GM12878 (cell line): ENCODE data around the gene PSMC3IP. TPM values are rescaled to one million over a fixed set of nuclear protein-coding genes. Genes with fewer than 3 reads are reported as not detected.

ENCODE experiments used
- BCL3 ChIP-seq: IDR thresholded peaks from 2 replicates; pipeline ENCODE4 v1.6.1; 2011; ENCODE audit warnings: borderline replicate concordance, low read depth, mild to moderate bottlenecking, moderate library complexity, low read length; ENCODE audit not compliant: insufficient read depth, poor library complexity, severe bottlenecking
- CUX1 ChIP-seq: IDR thresholded peaks from 2 replicates; pipeline ENCODE4 v1.6.1; 2012; ENCODE audit warnings: improper control_type of control experiment, low read depth, low read length; ENCODE audit not compliant: insufficient replicate concordance
- EP300 ChIP-seq, 2 experiments: fragments of 150-350 bp in 1 of 2; IDR thresholded peaks; 2 replicates each; pipeline ENCODE4 v1.6.1; 2011 to 2012; ENCODE audit warnings: low read depth in 2 of 2, low read length in 2 of 2, borderline replicate concordance in 1 of 2, improper control_type of control experiment in 1 of 2, inconsistent platforms in 1 of 2; ENCODE audit not compliant: control insufficient read depth in 1 of 2
- ESRRA ChIP-seq: IDR thresholded peaks from 2 replicates; pipeline ENCODE4 v1.6.1; 2012; ENCODE audit warnings: mild to moderate bottlenecking, low read length, improper control_type of control experiment
- FOXM1 ChIP-seq: IDR thresholded peaks from 2 replicates; pipeline ENCODE4 v1.6.1; 2012; ENCODE audit warnings: low read depth, mild to moderate bottlenecking, inconsistent platforms, low read length, moderate library complexity
- HDGF ChIP-seq: fragments of 450-650 bp; IDR thresholded peaks from 2 replicates; pipeline ENCODE4 v1.6.1; 2016; ENCODE audit warnings: antibody characterized with exemption
- HSF1 ChIP-seq: fragments of 150-350 bp; IDR thresholded peaks from 2 replicates; pipeline ENCODE4 v1.6.1; 2014; ENCODE audit warnings: mild to moderate bottlenecking, low read depth, low read length
- IRF4 ChIP-seq: IDR thresholded peaks from 2 replicates; pipeline ENCODE4 v1.6.1; 2011; ENCODE audit warnings: low read depth, low read length
- KLF5 ChIP-seq: fragments of 450-650 bp; IDR thresholded peaks from 2 replicates; pipeline ENCODE4 v1.6.1; 2014; ENCODE audit warnings: mild to moderate bottlenecking; ENCODE audit not compliant: partially characterized antibody
- NRF1 ChIP-seq: conservative IDR thresholded peaks from 2 replicates; pipeline ENCODE4 v1.6.1; 2011; ENCODE audit warnings: mild to moderate bottlenecking, low read depth, low read length, improper control_type of control experiment
- RELA ChIP-seq: fragments of 450-650 bp; IDR thresholded peaks from 2 replicates; pipeline ENCODE4 v1.8.0; 2014; ENCODE audit warnings: borderline replicate concordance; ENCODE audit not compliant: partially characterized antibody
- SMAD5 ChIP-seq: IDR thresholded peaks from 2 replicates; pipeline ENCODE4 v1.6.1; 2016; ENCODE audit warnings: antibody characterized with exemption, low read depth
- SUPT20H ChIP-seq: IDR thresholded peaks from 2 replicates; pipeline ENCODE4 v1.6.1; 2011; ENCODE audit warnings: low read depth, mild to moderate bottlenecking, low read length, moderate library complexity, borderline replicate concordance; ENCODE audit not compliant: control insufficient read depth
- TCF3 ChIP-seq: IDR thresholded peaks from 2 replicates; pipeline ENCODE4 v1.6.1; 2012; ENCODE audit warnings: low read depth, mild to moderate bottlenecking, low read length, borderline replicate concordance; ENCODE audit not compliant: insufficient read depth
- TCF7 ChIP-seq: IDR thresholded peaks from 2 replicates; pipeline ENCODE4 v1.6.1; 2014; ENCODE audit warnings: antibody characterized with exemption, borderline replicate concordance
- USF1 ChIP-seq: IDR thresholded peaks from 2 replicates; pipeline ENCODE4 v1.6.1; 2011; ENCODE audit warnings: borderline replicate concordance, low read depth, mild to moderate bottlenecking, moderate library complexity, mixed read lengths, low read length; ENCODE audit not compliant: insufficient read depth; ENCODE audit errors: extremely low read length
- ZNF384 ChIP-seq: IDR thresholded peaks from 2 replicates; pipeline ENCODE4 v1.6.1; 2012; ENCODE audit warnings: low read depth, mild to moderate bottlenecking, low read length, improper control_type of control experiment, borderline replicate concordance
- polyA plus RNA-seq, 11 experiments: library from polyadenylated mRNA; depleted of rRNA in 4 of 11; unstranded in 6 of 11; stranded (reverse) in 5 of 11; fragments of >200 nt; fragmentation: Nextera tagmentation in 4 of 11; fragmentation: Illumina TruSeq in 1 of 11; extraction: Ambion mirVana in 4 of 11; extraction: Trizol in 1 of 11; gene quantifications; 1 replicate in 1 of 11; 2 replicates in 10 of 11; pipeline versions ENCODE4 v1.2.1 to v1.2.3, GENCODE V29; 2011 to 2016; ENCODE audit warnings: inconsistent platforms in 2 of 11, missing spikeins in 2 of 11, low read depth in 1 of 11
- total RNA-seq, 4 experiments: library from RNA; depleted of rRNA in 3 of 4; stranded (reverse); fragments of >200 nt in 3 of 4; fragmentation: Illumina TruSeq in 1 of 4; extraction: Trizol in 1 of 4; gene quantifications; 2 replicates each; pipeline versions ENCODE4 v1.2.1 to v1.2.3, GENCODE V29; 2013 to 2021

PSMC3IP gene
- total and polyA plus RNA-seq, 10 of the 15 experiments (the other 5 are each of a cell fraction or from before 2014, with no cell fraction given): 6.8 to 34.5 (median 17.7) TPM

GRCh38 chr17:42577532-42578281 lies at the start of gene PSMC3IP (continued):
- TF ChIP-seq ZNF384: no peak
- no peak for TF ChIP-seq EP300 (IDR thresholded peaks at IDR 0.05; ENCODE audit: borderline replicate concordance in 1 of 2, control insufficient read depth in 1 of 2, low read depth in 2 of 2, low read length in 2 of 2)
- no peak for TF ChIP-seq IRF4
- TF ChIP-seq HSF1: no peak
- no peak for TF ChIP-seq TCF3
- no peak for TF ChIP-seq CUX1
- peak; percentile 92 for TF ChIP-seq SMAD5
- no peak for TF ChIP-seq KLF5
- TF ChIP-seq NRF1: peak; percentile 37; the same call in 1 of the 2 replicates
- TF ChIP-seq USF1: no peak
- no peak; the same call in 1 of the 2 replicates for TF ChIP-seq FOXM1
- peak; percentile 69 for TF ChIP-seq BCL3
- peak; percentile 43 for TF ChIP-seq RELA
- no peak for TF ChIP-seq TCF7
- no peak; the same call in 1 of the 2 replicates for TF ChIP-seq ESRRA
- no peak for TF ChIP-seq SUPT20H
- no peak for TF ChIP-seq HDGF
